Hematopoietic multipotent progenitor cell (in vitro differentiated cells): ENCODE data around the gene GTF3C1. TPM values are rescaled to one million over a fixed set of nuclear protein-coding genes. Genes with fewer than 3 reads are reported as not detected.
"Not testable (repeated sequence)": the region's sequence is repeated elsewhere in the genome, so short reads cannot be mapped to it uniquely, and the experiment has no call there.

ENCODE experiments used
- DNase-seq, 3 donors: peaks; one replicate each; pipeline ENCODE4 v3.0.0-alpha.2; 2011 to 2015; ENCODE audit warnings: low read depth in 2 of 3, low spot score in 2 of 3
- total RNA-seq: library from RNA; depleted of rRNA; stranded (reverse); fragments of >200 nt; gene quantifications from one replicate; pipeline ENCODE4 v1.2.3, GENCODE V29; 2012

The GTF3C1 gene
- total RNA-seq, 1 donor = 70.8 TPM

GRCh38 chr16:27470567-27471431, 78.9 kb downstream of the GTF3C1 start:
- DNase-seq = no peak

- DNase-seq = no peak
Measured at GRCh38 chr16:27468941-27469531, 80.7 kb downstream of the GTF3C1 start.

GRCh38 chr16:27465483-27465879, 84.2 kb downstream of the GTF3C1 start:
- DNase-seq = no peak

GRCh38 chr16:27464626-27465482, 84.9 kb downstream of the GTF3C1 start:
- DNase-seq = no peak

GRCh38 chr16:27463741-27464591, 85.7 kb downstream of the GTF3C1 start:
- DNase-seq = no peak

GRCh38 chr16:27462846-27463682, 86.6 kb downstream of the GTF3C1 start:
- DNase-seq = no peak

GRCh38 chr16:27462200-27462845, 87.4 kb downstream of the GTF3C1 start:
- no peak for DNase-seq

- DNase-seq = no peak
Measured at GRCh38 chr16:27461483-27462171, 88.1 kb downstream of the GTF3C1 start.

GRCh38 chr16:27460663-27461482, 88.8 kb downstream of the GTF3C1 start:
- DNase-seq = no peak

GRCh38 chr16:27460213-27460612, 89.5 kb downstream of the GTF3C1 start:
- no peak for DNase-seq

- no peak for DNase-seq
Measured at GRCh38 chr16:27458987-27459688, 90.6 kb downstream of the GTF3C1 start.

GRCh38 chr16:27458258-27458657, 91.5 kb downstream of the GTF3C1 start:
- DNase-seq = no peak

GRCh38 chr16:27457605-27457900, 92.2 kb downstream of the GTF3C1 start:
- not testable (repeated sequence) for DNase-seq

GRCh38 chr16:27455700-27456099, 94.0 kb downstream of the GTF3C1 start:
- peak in 2 of 3 donors; percentile 42 to 55 for DNase-seq

GRCh38 chr16:27453494-27453825, 96.3 kb downstream of the GTF3C1 start:
- no peak for DNase-seq

GRCh38 chr16:27452569-27453493, 96.9 kb downstream of the GTF3C1 start:
- DNase-seq = no peak
